Gastroesophageal sphincter (tissue), 3 donors: Measurements from ENCODE around the gene PRRG3.

Source experiments
- POLR2A ChIP-seq, 2 donors: fragments of 450-650 bp; IDR thresholded peaks; one replicate each; pipeline ENCODE4 v1.6.1; 2017; ENCODE audit warnings: antibody characterized with exemption in 2 of 2, mild to moderate bottlenecking in 2 of 2, moderate library complexity in 1 of 2
- POLR2AphosphoS5 ChIP-seq: sonication (generic); formaldehyde crosslinking; IDR thresholded peaks from one replicate; pipeline ENCODE4 v1.6.1; 2017; ENCODE audit warnings: antibody characterized with exemption
- TF ChIP-seq, protein P1 (sequence below), 4 experiments: fragments of 200-600 bp in 2 of 4; fragments of 450-650 bp in 2 of 4; sonication (generic) in 1 of 4; IDR thresholded peaks; one replicate each; pipeline ENCODE4 v1.5.1; 2017 to 2019; ENCODE audit warnings: antibody characterized with exemption in 4 of 4, mild to moderate bottlenecking in 2 of 4, moderate library complexity in 2 of 4

DNA sequence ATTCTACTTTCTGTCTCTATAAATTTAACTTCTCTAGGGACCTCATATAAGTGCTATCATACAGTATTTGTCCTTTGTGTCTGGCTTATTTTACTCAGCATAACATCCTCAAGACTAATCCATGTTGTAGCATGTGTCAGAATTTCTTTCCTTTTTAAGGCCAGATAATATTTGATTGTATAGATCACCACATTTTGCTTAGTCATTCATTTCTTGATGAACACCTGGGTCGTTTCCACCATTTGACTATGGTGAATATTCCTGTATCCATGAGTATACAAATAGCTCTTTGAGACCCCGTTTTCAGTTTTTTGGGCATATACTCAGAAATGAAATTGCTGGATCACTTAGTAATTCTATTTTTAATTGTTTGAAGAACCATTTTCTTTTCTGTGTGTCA lies 51.2 kb downstream of the PRRG3 start:
- TF ChIP-seq POLR2AphosphoS5: no peak
- TF ChIP-seq, protein P1, sequence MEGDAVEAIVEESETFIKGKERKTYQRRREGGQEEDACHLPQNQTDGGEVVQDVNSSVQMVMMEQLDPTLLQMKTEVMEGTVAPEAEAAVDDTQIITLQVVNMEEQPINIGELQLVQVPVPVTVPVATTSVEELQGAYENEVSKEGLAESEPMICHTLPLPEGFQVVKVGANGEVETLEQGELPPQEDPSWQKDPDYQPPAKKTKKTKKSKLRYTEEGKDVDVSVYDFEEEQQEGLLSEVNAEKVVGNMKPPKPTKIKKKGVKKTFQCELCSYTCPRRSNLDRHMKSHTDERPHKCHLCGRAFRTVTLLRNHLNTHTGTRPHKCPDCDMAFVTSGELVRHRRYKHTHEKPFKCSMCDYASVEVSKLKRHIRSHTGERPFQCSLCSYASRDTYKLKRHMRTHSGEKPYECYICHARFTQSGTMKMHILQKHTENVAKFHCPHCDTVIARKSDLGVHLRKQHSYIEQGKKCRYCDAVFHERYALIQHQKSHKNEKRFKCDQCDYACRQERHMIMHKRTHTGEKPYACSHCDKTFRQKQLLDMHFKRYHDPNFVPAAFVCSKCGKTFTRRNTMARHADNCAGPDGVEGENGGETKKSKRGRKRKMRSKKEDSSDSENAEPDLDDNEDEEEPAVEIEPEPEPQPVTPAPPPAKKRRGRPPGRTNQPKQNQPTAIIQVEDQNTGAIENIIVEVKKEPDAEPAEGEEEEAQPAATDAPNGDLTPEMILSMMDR (IDR thresholded peaks at IDR 0.05): no peak
- TF ChIP-seq POLR2A (IDR thresholded peaks at IDR 0.05): no peak
